Erythroblast (primary cell): ENCODE measurements around the gene C5orf58.
A peak's percentile ranks its signal among the peaks of the same experiment; 100 is the strongest.

Experiments
- GATA1 ChIP-seq: IDR thresholded peaks from 2 replicates; pipeline ENCODE4 v1.6.1; 2011; ENCODE audit warnings: low read depth, mild to moderate bottlenecking, control low read depth, low read length, moderate library complexity
- POLR2A ChIP-seq: IDR thresholded peaks from 2 replicates; pipeline ENCODE4 v1.6.1; 2011; ENCODE audit warnings: mild to moderate bottlenecking, low read length

DNA sequence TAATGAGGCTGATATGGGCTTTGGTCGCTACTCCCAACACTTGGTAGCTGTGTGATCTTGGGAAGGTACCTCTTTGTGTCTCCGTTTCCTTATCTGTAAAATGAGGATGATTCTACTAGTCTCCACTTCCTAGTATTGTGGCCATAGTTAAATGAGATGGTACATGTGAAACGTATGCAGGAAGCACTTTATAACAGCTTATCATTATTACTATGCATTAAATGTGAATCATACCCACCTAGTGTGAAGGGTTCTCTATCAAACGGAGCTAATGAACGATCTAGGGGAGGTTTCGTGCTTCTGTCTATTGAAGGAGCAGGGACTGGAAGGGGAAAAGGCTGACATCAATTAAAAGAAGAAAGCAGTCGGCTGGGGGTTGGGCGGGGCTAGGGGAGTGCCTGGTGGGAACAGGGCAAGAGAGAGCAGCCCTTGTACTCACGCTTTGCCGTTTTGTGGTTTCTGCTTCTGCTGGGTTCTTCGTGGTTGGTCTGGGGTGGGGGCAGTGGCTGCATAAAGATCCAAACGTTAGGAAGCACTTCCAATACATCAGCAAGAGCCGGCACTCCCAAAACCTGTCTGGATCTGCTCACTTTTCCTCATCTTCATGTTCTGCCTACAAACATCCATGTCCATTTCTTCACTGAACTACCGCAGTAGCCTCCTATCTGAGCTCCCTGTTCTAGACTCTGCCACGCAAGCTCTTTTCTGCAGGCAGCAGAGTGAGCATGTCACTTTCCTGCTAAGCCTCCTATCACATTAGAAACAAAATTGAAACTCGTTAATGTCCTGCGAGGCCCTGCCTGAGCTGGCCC, 34.0 kb downstream of the C5orf58 start:
- TF ChIP-seq POLR2A (peak; percentile 29), GATA1 (no peak)
